ENCODE measurements around the gene LRFN4.

The LRFN4 gene

GRCh38 chr11:66854231-66854661 lies 2.6 kb upstream of the LRFN4 start:
- H2AFZ ChIP-seq (ENCODE audit: low read depth, low read length, severe bottlenecking): no peak overlapping the region
- no peaks in the 10 kb centered on the region for H4K20me1 ChIP-seq (ENCODE audit: low read depth, low read length)
- H3F3A ChIP-seq (ENCODE audit: insufficient read depth): peaks cover 9% of the 10 kb centered on the region; the same call in 1 of the 2 replicates
- H3K4me3 ChIP-seq (ENCODE audit: insufficient read depth, low read length, poor library complexity, severe bottlenecking): no peak overlapping the region
- no peak overlapping the region for H3K9ac ChIP-seq (ENCODE audit: low read length)
- no peaks in the 10 kb centered on the region for H3K9me2 ChIP-seq (replicated peaks; ENCODE audit: insufficient read depth, low read length)
- H3K9me3 ChIP-seq (ENCODE audit: insufficient read depth, low read length): no peaks in the 10 kb centered on the region
- no peaks in the 10 kb centered on the region for H3K27me3 ChIP-seq (ENCODE audit: low read length)
- TF ChIP-seq CTCF (IDR thresholded peaks at IDR 0.05; ENCODE audit: insufficient read depth, low read length, poor library complexity, severe bottlenecking): no peak
- TF ChIP-seq EZH2phosphoT487 (conservative IDR thresholded peaks at IDR 0.05; ENCODE audit: low read length): no peak
- H3K79me2 ChIP-seq (ENCODE audit: insufficient read depth, low read length): no peaks in the 10 kb centered on the region
- no peak overlapping the region for H3K4me2 ChIP-seq (ENCODE audit: low read depth, low read length, poor library complexity, severe bottlenecking)
- no peak overlapping the region for H3K27ac ChIP-seq (ENCODE audit: low read depth, low read length)
- no peaks in the 10 kb centered on the region for H3K36me3 ChIP-seq (ENCODE audit: low read length)

GRCh38 chr11:66854729-66855211 lies 2.1 kb upstream of the LRFN4 start:
- H3K9me3 ChIP-seq (ENCODE audit: insufficient read depth, low read length): no peaks in the 10 kb centered on the region
- H3F3A ChIP-seq (ENCODE audit: insufficient read depth): peaks cover 9% of the 10 kb centered on the region; the same call in 1 of the 2 replicates
- no peak overlapping the region for H3K27ac ChIP-seq (ENCODE audit: low read depth, low read length)
- H3K79me2 ChIP-seq (ENCODE audit: insufficient read depth, low read length): no peaks in the 10 kb centered on the region
- no peaks in the 10 kb centered on the region for H4K20me1 ChIP-seq (ENCODE audit: low read depth, low read length)
- no peaks in the 10 kb centered on the region for H3K36me3 ChIP-seq (ENCODE audit: low read length)
- H3K9ac ChIP-seq (ENCODE audit: low read length): no peak overlapping the region
- H3K4me2 ChIP-seq (ENCODE audit: low read depth, low read length, poor library complexity, severe bottlenecking): no peak overlapping the region
- no peaks in the 10 kb centered on the region for H3K27me3 ChIP-seq (ENCODE audit: low read length)
- H3K4me3 ChIP-seq (ENCODE audit: insufficient read depth, low read length, poor library complexity, severe bottlenecking): no peak overlapping the region
- no peaks in the 10 kb centered on the region for H3K9me2 ChIP-seq (replicated peaks; ENCODE audit: insufficient read depth, low read length)
- TF ChIP-seq EZH2phosphoT487 (conservative IDR thresholded peaks at IDR 0.05; ENCODE audit: low read length) (no peak), CTCF (IDR thresholded peaks at IDR 0.05; ENCODE audit: insufficient read depth, low read length, poor library complexity, severe bottlenecking) (no peak)
- H2AFZ ChIP-seq (ENCODE audit: low read depth, low read length, severe bottlenecking): no peak overlapping the region

GRCh38 chr11:66855574-66856495 lies 1.0 kb upstream of the LRFN4 start:
- H4K20me1 ChIP-seq (ENCODE audit: low read depth, low read length): no peaks in the 10 kb centered on the region
- H3K27ac ChIP-seq (ENCODE audit: low read depth, low read length): peak overlapping the region; percentile 51
- H3K36me3 ChIP-seq (ENCODE audit: low read length): no peaks in the 10 kb centered on the region
- no peaks in the 10 kb centered on the region for H3K9me3 ChIP-seq (ENCODE audit: insufficient read depth, low read length)
- no peaks in the 10 kb centered on the region for H3K79me2 ChIP-seq (ENCODE audit: insufficient read depth, low read length)
- peak overlapping the region; percentile 91 for H2AFZ ChIP-seq (ENCODE audit: low read depth, low read length, severe bottlenecking)
- peak overlapping the region; percentile 88 for H3K4me2 ChIP-seq (ENCODE audit: low read depth, low read length, poor library complexity, severe bottlenecking)
- no peak for TF ChIP-seq EZH2phosphoT487 (conservative IDR thresholded peaks at IDR 0.05; ENCODE audit: low read length)
- TF ChIP-seq CTCF (IDR thresholded peaks at IDR 0.05; ENCODE audit: insufficient read depth, low read length, poor library complexity, severe bottlenecking): no peak
- peak overlapping the region; percentile 98 for H3K4me3 ChIP-seq (ENCODE audit: insufficient read depth, low read length, poor library complexity, severe bottlenecking)
- H3K9me2 ChIP-seq (replicated peaks; ENCODE audit: insufficient read depth, low read length): no peaks in the 10 kb centered on the region
- peaks cover 9% of the 10 kb centered on the region; the same call in 1 of the 2 replicates for H3F3A ChIP-seq (ENCODE audit: insufficient read depth)
- no peaks in the 10 kb centered on the region for H3K27me3 ChIP-seq (ENCODE audit: low read length)
- peak overlapping the region; percentile 77 for H3K9ac ChIP-seq (ENCODE audit: low read length)
